Hepatocyte (in vitro differentiated cells): ENCODE measurements around the gene OPRL1. TPM values are rescaled to one million over a fixed set of nuclear protein-coding genes. Genes with fewer than 3 reads are reported as not detected.

ENCODE experiments used
- DNase-seq: peaks from one replicate; pipeline ENCODE4 v3.0.0-alpha.2; 2016; ENCODE audit warnings: low spot score
- H2AFZ ChIP-seq: fragments of 200-600 bp; sonication (generic); 2 replicates; pipeline ENCODE4 v1.6.0; 2016; ENCODE audit warnings: antibody characterized with exemption, mild to moderate bottlenecking
- H3K27ac ChIP-seq: fragments of 200-600 bp; sonication (generic); 2 replicates; pipeline ENCODE4 v1.5.1; 2016; ENCODE audit warnings: mild to moderate bottlenecking
- H3K27me3 ChIP-seq: fragments of 200-600 bp; sonication (generic); 2 replicates; pipeline ENCODE4 v1.6.1; 2016
- H3K36me3 ChIP-seq: fragments of 200-600 bp; sonication (generic); replicated peaks from 2 replicates; pipeline ENCODE4 v1.5.1; 2016; ENCODE audit warnings: low read depth; ENCODE audit not compliant: insufficient read depth
- H3K4me1 ChIP-seq: fragments of 200-600 bp; sonication (generic); 2 replicates; pipeline ENCODE4 v1.5.1; 2016; ENCODE audit warnings: mild to moderate bottlenecking, moderate library complexity; ENCODE audit not compliant: insufficient read depth
- H3K4me2 ChIP-seq: fragments of 200-600 bp; sonication (generic); 2 replicates; pipeline ENCODE4 v1.6.0; 2016
- H3K4me3 ChIP-seq: fragments of 200-600 bp; sonication (generic); 2 replicates; pipeline ENCODE4 v1.5.1; 2016; ENCODE audit warnings: mild to moderate bottlenecking
- H3K79me2 ChIP-seq: fragments of 200-600 bp; sonication (generic); 2 replicates; pipeline ENCODE4 v1.6.0; 2017; ENCODE audit warnings: mild to moderate bottlenecking
- H3K9me2 ChIP-seq: fragments of 200-600 bp; sonication (generic); replicated peaks from 2 replicates; pipeline ENCODE4 v1.6.0; 2017; ENCODE audit warnings: mild to moderate bottlenecking; ENCODE audit not compliant: insufficient read depth
- H3K9me3 ChIP-seq: fragments of 200-600 bp; sonication (generic); 2 replicates; pipeline ENCODE4 v1.5.1; 2016; ENCODE audit warnings: low read depth, mild to moderate bottlenecking
- H4K20me1 ChIP-seq: fragments of 200-600 bp; sonication (generic); 2 replicates; pipeline ENCODE4 v1.6.0; 2016; ENCODE audit warnings: mild to moderate bottlenecking; ENCODE audit not compliant: insufficient read depth, poor library complexity, severe bottlenecking
- CTCF ChIP-seq: fragments of 200-600 bp; sonication (generic); IDR thresholded peaks from 2 replicates; pipeline ENCODE4 v1.5.1; 2016; ENCODE audit warnings: antibody characterized with exemption, mild to moderate bottlenecking; ENCODE audit not compliant: poor library complexity
- EZH2 ChIP-seq: fragments of 200-600 bp; sonication (generic); IDR thresholded peaks from 2 replicates; pipeline ENCODE4 v1.6.1; 2016; ENCODE audit warnings: antibody characterized with exemption, mild to moderate bottlenecking, borderline replicate concordance
- EZH2phosphoT487 ChIP-seq: fragments of 200-600 bp; sonication (generic); IDR thresholded peaks from one replicate; pipeline ENCODE4 v1.6.1; 2018; ENCODE audit warnings: antibody characterized with exemption, mild to moderate bottlenecking, low read depth, moderate library complexity; ENCODE audit not compliant: unreplicated experiment, severe bottlenecking
- WGBS: methylation state at CpG from one replicate; pipeline ENCODE4 v1.1.6; 2016; ENCODE audit warnings: low lambda C conversion rate; ENCODE audit errors: missing lambda C conversion rate; 5-methylcytosine and 5-hydroxymethylcytosine counted together
- polyA plus RNA-seq: library from polyadenylated mRNA; unstranded; fragments of >200 nt; fragmentation: Nextera tagmentation; extraction: Ambion mirVana; gene quantifications from 2 replicates; pipeline ENCODE4 v1.2.1, GENCODE V29; 2016
- total RNA-seq: library from RNA; depleted of rRNA; stranded (reverse); fragments of >200 nt; gene quantifications from 2 replicates; pipeline ENCODE4 v1.2.3, GENCODE V29; 2014

The OPRL1 gene
- total and polyA plus RNA-seq, 2 experiments from 2014 or later, result 0.50 to 1.5 TPM

GRCh38 chr20:64102647-64103354 lies 22.9 kb downstream of the OPRL1 start:
- Histone ChIP-seq H3K4me2 (peak overlapping the region; percentile 91), H3K36me3 (no peaks in the 10 kb centered on the region), H3K9me2 (no peaks in the 10 kb centered on the region), H2AFZ (no peak overlapping the region), H3K27ac (no peak overlapping the region), H3K9me3 (no peaks in the 10 kb centered on the region), H4K20me1 (no peaks in the 10 kb centered on the region), H3K79me2 (no peaks in the 10 kb centered on the region), H3K4me3 (no peak overlapping the region), H3K27me3 (peaks cover 35% of the 10 kb centered on the region), H3K4me1 (peaks cover 8% of the 10 kb centered on the region)
- 23% methylated on average over 28 of the region's 30 CpGs for WGBS
- peak; percentile 37 for DNase-seq
- TF ChIP-seq EZH2 (no peak), EZH2phosphoT487 (no peak), CTCF (no peak)

- Histone ChIP-seq H3K9me3 (no peaks in the 10 kb centered on the region), H3K79me2 (no peaks in the 10 kb centered on the region), H3K27ac (no peak overlapping the region), H3K27me3 (peaks cover 35% of the 10 kb centered on the region), H3K4me1 (peaks cover 8% of the 10 kb centered on the region), H3K9me2 (no peaks in the 10 kb centered on the region), H3K4me2 (no peak overlapping the region), H2AFZ (no peak overlapping the region), H4K20me1 (no peaks in the 10 kb centered on the region), H3K36me3 (no peaks in the 10 kb centered on the region), H3K4me3 (no peak overlapping the region)
- no peak for DNase-seq
- 81% methylated on average over 18 of the region's 20 CpGs for WGBS
- TF ChIP-seq EZH2phosphoT487, result no peak
- TF ChIP-seq CTCF, result no peak
- TF ChIP-seq EZH2, result no peak
These were observed 24.2 kb downstream of the OPRL1 start for GRCh38 chr20:64103871-64104666.

- Histone ChIP-seq H3K9me3 (no peaks in the 10 kb centered on the region), H3K27ac (no peak overlapping the region), H3K4me1 (peaks cover 8% of the 10 kb centered on the region), H3K9me2 (no peaks in the 10 kb centered on the region), H3K4me3 (no peak overlapping the region), H3K36me3 (no peaks in the 10 kb centered on the region), H4K20me1 (no peaks in the 10 kb centered on the region), H3K79me2 (no peaks in the 10 kb centered on the region), H3K27me3 (peaks cover 35% of the 10 kb centered on the region), H3K4me2 (no peak overlapping the region), H2AFZ (no peak overlapping the region)
- DNase-seq, result no peak
- TF ChIP-seq CTCF (no peak), EZH2phosphoT487 (no peak), EZH2 (no peak)
- 93% methylated on average over 16 of the region's 25 CpGs for WGBS
These were observed 25.0 kb downstream of the OPRL1 start for GRCh38 chr20:64104667-64105451.
